MG63 (cell line): ENCODE measurements around the gene FAXDC2. TPM values are rescaled to one million over a fixed set of nuclear protein-coding genes. Genes with fewer than 3 reads are reported as not detected.

Experiments
- DNase-seq: peaks from one replicate; pipeline ENCODE4 v3.0.0-alpha.2; 2020
- H3K27me3 ChIP-seq: fragments of 250-450 bp; sonication (Bioruptor Pico); 2 replicates; pipeline ENCODE4 v1.5.1; 2020; ENCODE audit warnings: mild to moderate bottlenecking, moderate library complexity
- H3K36me3 ChIP-seq: fragments of 250-450 bp; sonication (Bioruptor Pico); 2 replicates; pipeline ENCODE4 v1.5.1; 2020; ENCODE audit warnings: mild to moderate bottlenecking, moderate library complexity
- H3K4me3 ChIP-seq: fragments of 250-450 bp; sonication (Bioruptor Pico); 2 replicates; pipeline ENCODE4 v1.5.1; 2020; ENCODE audit warnings: mild to moderate bottlenecking, moderate library complexity
- H3K9me3 ChIP-seq: fragments of 250-450 bp; sonication (Bioruptor Pico); 2 replicates; pipeline ENCODE4 v1.5.1; 2020; ENCODE audit warnings: mild to moderate bottlenecking, moderate library complexity
- total RNA-seq: library from RNA; depleted of rRNA; stranded (reverse); fragments of >200 nt; shearing (Covaris generic); gene quantifications from 2 replicates; pipeline ENCODE4 v1.2.3, GENCODE V29; 2014; ENCODE audit warnings: low replicate concordance; rRNA removed

Gene FAXDC2, protein sequence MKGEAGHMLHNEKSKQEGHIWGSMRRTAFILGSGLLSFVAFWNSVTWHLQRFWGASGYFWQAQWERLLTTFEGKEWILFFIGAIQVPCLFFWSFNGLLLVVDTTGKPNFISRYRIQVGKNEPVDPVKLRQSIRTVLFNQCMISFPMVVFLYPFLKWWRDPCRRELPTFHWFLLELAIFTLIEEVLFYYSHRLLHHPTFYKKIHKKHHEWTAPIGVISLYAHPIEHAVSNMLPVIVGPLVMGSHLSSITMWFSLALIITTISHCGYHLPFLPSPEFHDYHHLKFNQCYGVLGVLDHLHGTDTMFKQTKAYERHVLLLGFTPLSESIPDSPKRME
- 0.54 TPM in 1 of 2 replicates, not detected in the other for total RNA-seq

- H3K27me3 ChIP-seq: no peaks in the 10 kb centered on the region
- H3K36me3 ChIP-seq: 0 out of 2 replicates have a peak, but pooled peaks cover under 1% of the 10 kb centered on the region
- no peaks in the 10 kb centered on the region for H3K9me3 ChIP-seq
- peak within 1 kb of the TSS; percentile 23 for H3K4me3 ChIP-seq
- DNase-seq: peak; percentile 63
Measured at GRCh38 chr5:154850255-154851062, at the start of gene FAXDC2. FAXDC2 (minus strand) TSS chr5:154850603; CDS start chr5:154838178, 12,425 bp downstream.

- peaks cover 75% of the 10 kb centered on the region for H3K36me3 ChIP-seq
- H3K27me3 ChIP-seq: no peaks in the 10 kb centered on the region
- no peak for DNase-seq
- H3K4me3 ChIP-seq: no peak overlapping the region
- no peaks in the 10 kb centered on the region for H3K9me3 ChIP-seq
Measured at GRCh38 chr5:154900066-154900465, 49.7 kb upstream of the FAXDC2 start.

- Histone ChIP-seq H3K4me3 (no peak overlapping the region), H3K27me3 (no peaks in the 10 kb centered on the region), H3K36me3 (peaks cover 75% of the 10 kb centered on the region), H3K9me3 (no peaks in the 10 kb centered on the region)
- no peak for DNase-seq
Measured at GRCh38 chr5:154899151-154899816, 48.9 kb upstream of the FAXDC2 start.

GRCh38 chr5:154898210-154898609 is 47.8 kb upstream of the FAXDC2 start:
- Histone ChIP-seq H3K9me3 (no peaks in the 10 kb centered on the region), H3K27me3 (no peaks in the 10 kb centered on the region), H3K36me3 (peaks cover 77% of the 10 kb centered on the region), H3K4me3 (no peak overlapping the region)
- peak; percentile 97 for DNase-seq

- DNase-seq: no peak
- H3K36me3 ChIP-seq: peaks cover 76% of the 10 kb centered on the region
- no peaks in the 10 kb centered on the region for H3K9me3 ChIP-seq
- H3K27me3 ChIP-seq: no peaks in the 10 kb centered on the region
- no peak overlapping the region for H3K4me3 ChIP-seq
Measured at GRCh38 chr5:154896562-154897165, 46.3 kb upstream of the FAXDC2 start.

- Histone ChIP-seq H3K9me3 (no peaks in the 10 kb centered on the region), H3K4me3 (no peak overlapping the region), H3K27me3 (no peaks in the 10 kb centered on the region), H3K36me3 (peaks cover 77% of the 10 kb centered on the region)
- no peak for DNase-seq
Measured at GRCh38 chr5:154895606-154896561, 45.5 kb upstream of the FAXDC2 start.

- no peak for DNase-seq
- H3K4me3 ChIP-seq: no peak overlapping the region
- H3K9me3 ChIP-seq: no peaks in the 10 kb centered on the region
- H3K36me3 ChIP-seq: peaks cover 84% of the 10 kb centered on the region
- H3K27me3 ChIP-seq: no peaks in the 10 kb centered on the region
Measured at GRCh38 chr5:154893381-154893780, 43.0 kb upstream of the FAXDC2 start.

GRCh38 chr5:154892369-154892771 is 42.0 kb upstream of the FAXDC2 start:
- Histone ChIP-seq H3K4me3 (no peak overlapping the region), H3K9me3 (peaks cover 8% of the 10 kb centered on the region; the same call in 1 of the 2 replicates), H3K27me3 (no peaks in the 10 kb centered on the region), H3K36me3 (peaks cover 91% of the 10 kb centered on the region)
- DNase-seq: no peak

DNA sequence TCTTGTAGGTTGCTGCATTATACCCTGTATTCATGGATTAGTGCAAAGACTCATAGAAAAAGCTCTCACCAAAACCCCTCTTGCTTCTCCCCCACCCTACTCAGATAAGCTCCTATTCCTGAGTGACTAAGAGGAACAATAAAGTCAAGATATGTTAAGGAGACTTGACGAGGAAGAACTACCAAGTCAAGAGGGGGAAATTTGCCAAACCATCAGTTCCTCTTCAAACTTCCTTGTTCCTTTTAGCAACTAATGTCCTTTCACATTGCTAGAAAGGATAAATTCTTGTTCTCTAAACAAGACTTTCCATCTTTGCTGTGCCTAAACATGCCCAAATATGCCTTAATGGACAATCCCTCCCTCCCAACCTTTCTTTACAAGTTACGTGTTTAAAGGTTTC is 35.0 kb upstream of the FAXDC2 start:
- H3K27me3 ChIP-seq: no peaks in the 10 kb centered on the region
- peaks cover 65% of the 10 kb centered on the region for H3K36me3 ChIP-seq
- no peak overlapping the region for H3K4me3 ChIP-seq
- no peak for DNase-seq
- peaks cover 28% of the 10 kb centered on the region for H3K9me3 ChIP-seq

DNA sequence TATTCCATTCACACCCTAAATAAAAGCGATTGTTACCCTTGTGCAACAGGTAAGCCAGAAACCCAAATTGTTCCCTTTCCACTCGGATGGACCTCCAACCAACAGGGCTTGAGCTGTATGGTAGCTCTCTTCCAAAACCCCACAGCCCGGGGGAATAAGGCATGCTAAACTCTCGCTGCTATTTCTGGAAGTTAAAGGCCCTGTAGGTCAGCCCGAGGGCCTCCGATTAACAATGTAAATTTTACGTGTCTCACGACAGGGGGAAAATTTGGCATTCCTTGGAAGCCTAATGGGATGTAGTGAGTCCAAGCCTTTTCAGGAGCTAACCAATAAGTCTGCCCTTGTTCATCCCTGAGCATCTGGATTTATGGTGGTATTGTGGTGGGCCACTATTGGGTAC is 34.0 kb upstream of the FAXDC2 start:
- H3K9me3 ChIP-seq: peaks cover 28% of the 10 kb centered on the region
- no peak for DNase-seq
- H3K36me3 ChIP-seq: peaks cover 62% of the 10 kb centered on the region
- no peak overlapping the region for H3K4me3 ChIP-seq
- no peaks in the 10 kb centered on the region for H3K27me3 ChIP-seq

- Histone ChIP-seq H3K9me3 (peaks cover 31% of the 10 kb centered on the region), H3K27me3 (no peaks in the 10 kb centered on the region), H3K36me3 (peaks cover 60% of the 10 kb centered on the region), H3K4me3 (no peak overlapping the region)
- DNase-seq: no peak
Measured at GRCh38 chr5:154881986-154882385, 31.6 kb upstream of the FAXDC2 start.

- no peak overlapping the region for H3K4me3 ChIP-seq
- peaks cover 62% of the 10 kb centered on the region for H3K36me3 ChIP-seq
- no peak for DNase-seq
- no peaks in the 10 kb centered on the region for H3K27me3 ChIP-seq
- H3K9me3 ChIP-seq: peaks cover 16% of the 10 kb centered on the region
Measured at GRCh38 chr5:154878642-154879335, 28.4 kb upstream of the FAXDC2 start.

- H3K36me3 ChIP-seq: peaks cover 85% of the 10 kb centered on the region
Measured at GRCh38 chr5:154873791-154874331, 23.5 kb upstream of the FAXDC2 start.

GRCh38 chr5:154871734-154872133 is 21.3 kb upstream of the FAXDC2 start:
- no peak for DNase-seq

More at GRCh38 chr5:154873791-154874331, 23.5 kb upstream of the FAXDC2 start:
- Histone ChIP-seq H3K4me3 (no peak overlapping the region), H3K9me3 (peaks cover 14% of the 10 kb centered on the region), H3K27me3 (no peaks in the 10 kb centered on the region)
- no peak for DNase-seq

GRCh38 chr5:154868702-154869101 is 18.3 kb upstream of the FAXDC2 start:
- Histone ChIP-seq H3K9me3 (no peaks in the 10 kb centered on the region), H3K27me3 (no peaks in the 10 kb centered on the region), H3K36me3 (peaks cover 68% of the 10 kb centered on the region), H3K4me3 (no peak overlapping the region)
- DNase-seq: peak; percentile 22

More at GRCh38 chr5:154871734-154872133, 21.3 kb upstream of the FAXDC2 start:
- H3K9me3 ChIP-seq: peaks cover 4% of the 10 kb centered on the region; the same call in 1 of the 2 replicates
- H3K27me3 ChIP-seq: no peaks in the 10 kb centered on the region
- no peak overlapping the region for H3K4me3 ChIP-seq
- peaks cover 77% of the 10 kb centered on the region for H3K36me3 ChIP-seq
